IPS-NIHi7 (cell line): ENCODE measurements around the gene CDH16.
A peak's percentile ranks its signal among the peaks of the same experiment; 100 is the strongest.
"Not testable (repeated sequence)": the region's sequence is repeated elsewhere in the genome, so short reads cannot be mapped to it uniquely, and the experiment has no call there.

Experiments
- DNase-seq: peaks from one replicate; pipeline ENCODE4 v3.0.0; 2012; ENCODE audit warnings: mixed read lengths; ENCODE audit errors: extremely low spot score

The CDH16 gene

GRCh38 chr16:66946974-66947301 is 28.3 kb upstream of the CDH16 start:
- DNase-seq = no peak

- no peak for DNase-seq
These were observed 27.9 kb upstream of the CDH16 start for GRCh38 chr16:66946541-66946940.

GRCh38 chr16:66945939-66946338 is 27.3 kb upstream of the CDH16 start:
- DNase-seq = no peak

- not testable (repeated sequence) for DNase-seq
These were observed 26.3 kb upstream of the CDH16 start for GRCh38 chr16:66944971-66945370.

GRCh38 chr16:66944054-66944441 is 25.4 kb upstream of the CDH16 start:
- no peak for DNase-seq

GRCh38 chr16:66943426-66944053 is 24.9 kb upstream of the CDH16 start:
- DNase-seq = no peak

- no peak for DNase-seq
These were observed 24.3 kb upstream of the CDH16 start for GRCh38 chr16:66942981-66943380.

- DNase-seq = no peak
These were observed 21.6 kb upstream of the CDH16 start for GRCh38 chr16:66940236-66940635.

- DNase-seq = no peak
These were observed 20.7 kb upstream of the CDH16 start for GRCh38 chr16:66939366-66939765.

- no peak for DNase-seq
These were observed 19.1 kb upstream of the CDH16 start for GRCh38 chr16:66937725-66938337.

- no peak for DNase-seq
These were observed 18.3 kb upstream of the CDH16 start for GRCh38 chr16:66936889-66937554.

GRCh38 chr16:66936462-66936861 is 17.8 kb upstream of the CDH16 start:
- no peak for DNase-seq

GRCh38 chr16:66935314-66936011 is 16.8 kb upstream of the CDH16 start, which contains the start of gene CES2:
TSS of gene CES2 (plus strand) at chr16:66935516. CDS start at chr16:66935636, 120 bp downstream.
- no peak for DNase-seq

- DNase-seq = not testable (repeated sequence)
These were observed 16.2 kb upstream of the CDH16 start for GRCh38 chr16:66934839-66935313.

- peak; percentile 89 for DNase-seq
These were observed 15.6 kb upstream of the CDH16 start, which contains the start of gene CIAO2B for GRCh38 chr16:66934138-66934838. TSS of gene CIAO2B (minus strand) at chr16:66934402. CDS start at chr16:66934364, 38 bp downstream.

- DNase-seq = no peak
These were observed 15.1 kb upstream of the CDH16 start for GRCh38 chr16:66933776-66934137.

- no peak for DNase-seq
These were observed 13.4 kb upstream of the CDH16 start for GRCh38 chr16:66932076-66932475.

GRCh38 chr16:66931665-66932064 is 13.0 kb upstream of the CDH16 start:
- DNase-seq = no peak

GRCh38 chr16:66930189-66930588 is 11.5 kb upstream of the CDH16 start:
- DNase-seq = no peak

GRCh38 chr16:66928702-66929388 is 10.2 kb upstream of the CDH16 start:
- DNase-seq = peak; percentile 65
